ENCODE data around the gene MYO18A.

Gene MYO18A

GRCh38 chr17:29162909-29163341, 17.3 kb downstream of the MYO18A start:
- TF ChIP-seq ZFX (IDR thresholded peaks at IDR 0.05; ENCODE audit: borderline replicate concordance) (no peak), CTCF (IDR thresholded peaks at IDR 0.05) (no peak)
- no peak overlapping the region for H3K27ac ChIP-seq

GRCh38 chr17:29162082-29162908, 17.9 kb downstream of the MYO18A start:
- H3K27ac ChIP-seq: no peak overlapping the region
- no peak for TF ChIP-seq CTCF (IDR thresholded peaks at IDR 0.05)
- no peak for TF ChIP-seq ZFX (IDR thresholded peaks at IDR 0.05; ENCODE audit: borderline replicate concordance)

- TF ChIP-seq ZFX (IDR thresholded peaks at IDR 0.05; ENCODE audit: borderline replicate concordance) (no peak), CTCF (IDR thresholded peaks at IDR 0.05) (no peak)
- peak overlapping the region; percentile 52 for H3K27ac ChIP-seq
Measured at GRCh38 chr17:29160253-29160652, 19.9 kb downstream of the MYO18A start.

GRCh38 chr17:29159306-29159860, 20.8 kb downstream of the MYO18A start:
- H3K27ac ChIP-seq: peak overlapping the region; percentile 52
- TF ChIP-seq CTCF (IDR thresholded peaks at IDR 0.05) (no peak), ZFX (IDR thresholded peaks at IDR 0.05; ENCODE audit: borderline replicate concordance) (no peak)

GRCh38 chr17:29158488-29159275, 21.5 kb downstream of the MYO18A start:
- TF ChIP-seq ZFX (IDR thresholded peaks at IDR 0.05; ENCODE audit: borderline replicate concordance): no peak
- no peak for TF ChIP-seq CTCF (IDR thresholded peaks at IDR 0.05)
- peak overlapping the region; percentile 52; the same call in 1 of the 2 replicates for H3K27ac ChIP-seq

GRCh38 chr17:29158096-29158487, 22.1 kb downstream of the MYO18A start:
- TF ChIP-seq ZFX (IDR thresholded peaks at IDR 0.05; ENCODE audit: borderline replicate concordance): no peak
- no peak for TF ChIP-seq CTCF (IDR thresholded peaks at IDR 0.05)

More at GRCh38 chr17:29158096-29158487, 22.1 kb downstream of the MYO18A start:
- H3K27ac ChIP-seq: 0 out of 2 replicates have a peak overlapping the region, but pooled peaks have one; percentile 73

Measured in 22Rv1 (cell line).